ENCODE measurements around the gene MPDZ.

DNA sequence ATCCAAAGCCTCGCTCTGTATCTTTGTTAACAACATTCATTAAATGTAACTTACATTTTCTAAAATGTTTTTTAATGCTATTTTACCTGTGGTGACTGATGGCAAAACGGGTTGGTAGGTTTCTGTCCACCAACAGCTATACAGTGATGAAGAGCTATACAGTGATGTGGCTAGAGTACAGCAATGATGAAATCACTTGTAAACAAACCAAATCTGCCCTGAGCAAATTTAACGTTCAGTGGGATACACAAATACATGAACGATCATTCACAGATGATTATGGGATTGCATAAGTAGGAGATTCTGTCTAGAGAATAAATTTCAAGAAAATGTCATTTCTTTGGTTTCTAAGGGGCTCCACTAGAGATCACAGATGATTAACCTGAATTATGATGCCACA lies 132.7 kb downstream of the MPDZ start:
- TF ChIP-seq, protein P1, sequence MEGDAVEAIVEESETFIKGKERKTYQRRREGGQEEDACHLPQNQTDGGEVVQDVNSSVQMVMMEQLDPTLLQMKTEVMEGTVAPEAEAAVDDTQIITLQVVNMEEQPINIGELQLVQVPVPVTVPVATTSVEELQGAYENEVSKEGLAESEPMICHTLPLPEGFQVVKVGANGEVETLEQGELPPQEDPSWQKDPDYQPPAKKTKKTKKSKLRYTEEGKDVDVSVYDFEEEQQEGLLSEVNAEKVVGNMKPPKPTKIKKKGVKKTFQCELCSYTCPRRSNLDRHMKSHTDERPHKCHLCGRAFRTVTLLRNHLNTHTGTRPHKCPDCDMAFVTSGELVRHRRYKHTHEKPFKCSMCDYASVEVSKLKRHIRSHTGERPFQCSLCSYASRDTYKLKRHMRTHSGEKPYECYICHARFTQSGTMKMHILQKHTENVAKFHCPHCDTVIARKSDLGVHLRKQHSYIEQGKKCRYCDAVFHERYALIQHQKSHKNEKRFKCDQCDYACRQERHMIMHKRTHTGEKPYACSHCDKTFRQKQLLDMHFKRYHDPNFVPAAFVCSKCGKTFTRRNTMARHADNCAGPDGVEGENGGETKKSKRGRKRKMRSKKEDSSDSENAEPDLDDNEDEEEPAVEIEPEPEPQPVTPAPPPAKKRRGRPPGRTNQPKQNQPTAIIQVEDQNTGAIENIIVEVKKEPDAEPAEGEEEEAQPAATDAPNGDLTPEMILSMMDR (IDR thresholded peaks at IDR 0.05; ENCODE audit: borderline replicate concordance, extremely low read depth, low read length, poor library complexity, severe bottlenecking) = no peak
- no peak for TF ChIP-seq EZH2 (IDR thresholded peaks at IDR 0.05; ENCODE audit: borderline replicate concordance, low read depth, low read length, severe bottlenecking)
